ENCODE results near the gene DGKD.

DGKD gene

GRCh38 chr2:233498126-233498525 is 143.8 kb downstream of the DGKD start:
- DNase-seq (ENCODE audit: low spot score): no peak

GRCh38 chr2:233499928-233500327 is 145.6 kb downstream of the DGKD start:
- DNase-seq (ENCODE audit: low spot score): no peak

GRCh38 chr2:233501198-233502076 is 147.1 kb downstream of the DGKD start:
- DNase-seq (ENCODE audit: low spot score): peak; percentile 46

GRCh38 chr2:233503481-233503880 is 149.2 kb downstream of the DGKD start:
- DNase-seq (ENCODE audit: low spot score): no peak

- DNase-seq (ENCODE audit: low spot score): no peak
Measured at GRCh38 chr2:233503947-233504637, 149.8 kb downstream of the DGKD start.

GRCh38 chr2:233513953-233514655 is 159.8 kb downstream of the DGKD start:
- DNase-seq (ENCODE audit: low spot score): no peak

- DNase-seq (ENCODE audit: low spot score): no peak
Measured at GRCh38 chr2:233519787-233520611, 165.7 kb downstream of the DGKD start.
